LNCAP (cell line): ENCODE data around the gene CTNNBL1.

Source experiments
- TF ChIP-seq, protein P1 (sequence below): fragments of 450-650 bp; IDR thresholded peaks from 2 replicates; pipeline ENCODE4 v1.5.1; 2017; ENCODE audit warnings: mild to moderate bottlenecking

CTNNBL1 gene

DNA sequence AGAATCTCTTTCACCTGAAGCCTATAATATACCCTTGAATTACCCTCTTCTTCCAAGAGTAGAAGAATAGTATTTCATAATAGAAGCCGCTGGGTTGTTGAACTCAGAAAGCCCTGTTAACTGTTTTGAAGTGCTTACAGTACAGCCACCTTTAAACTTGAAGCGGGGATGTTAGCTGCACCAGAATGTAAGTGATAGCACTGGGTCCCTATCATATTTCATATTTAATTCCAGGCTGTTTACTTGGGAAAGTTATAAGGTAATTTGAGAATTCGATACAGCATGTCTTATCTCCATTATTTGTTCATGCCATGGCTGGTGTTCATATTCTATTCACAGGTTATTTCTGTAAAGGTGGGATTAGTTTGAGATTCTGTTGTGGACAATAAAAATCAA, 145.6 kb downstream of the CTNNBL1 start:
- TF ChIP-seq, protein P1, sequence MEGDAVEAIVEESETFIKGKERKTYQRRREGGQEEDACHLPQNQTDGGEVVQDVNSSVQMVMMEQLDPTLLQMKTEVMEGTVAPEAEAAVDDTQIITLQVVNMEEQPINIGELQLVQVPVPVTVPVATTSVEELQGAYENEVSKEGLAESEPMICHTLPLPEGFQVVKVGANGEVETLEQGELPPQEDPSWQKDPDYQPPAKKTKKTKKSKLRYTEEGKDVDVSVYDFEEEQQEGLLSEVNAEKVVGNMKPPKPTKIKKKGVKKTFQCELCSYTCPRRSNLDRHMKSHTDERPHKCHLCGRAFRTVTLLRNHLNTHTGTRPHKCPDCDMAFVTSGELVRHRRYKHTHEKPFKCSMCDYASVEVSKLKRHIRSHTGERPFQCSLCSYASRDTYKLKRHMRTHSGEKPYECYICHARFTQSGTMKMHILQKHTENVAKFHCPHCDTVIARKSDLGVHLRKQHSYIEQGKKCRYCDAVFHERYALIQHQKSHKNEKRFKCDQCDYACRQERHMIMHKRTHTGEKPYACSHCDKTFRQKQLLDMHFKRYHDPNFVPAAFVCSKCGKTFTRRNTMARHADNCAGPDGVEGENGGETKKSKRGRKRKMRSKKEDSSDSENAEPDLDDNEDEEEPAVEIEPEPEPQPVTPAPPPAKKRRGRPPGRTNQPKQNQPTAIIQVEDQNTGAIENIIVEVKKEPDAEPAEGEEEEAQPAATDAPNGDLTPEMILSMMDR = no peak

DNA sequence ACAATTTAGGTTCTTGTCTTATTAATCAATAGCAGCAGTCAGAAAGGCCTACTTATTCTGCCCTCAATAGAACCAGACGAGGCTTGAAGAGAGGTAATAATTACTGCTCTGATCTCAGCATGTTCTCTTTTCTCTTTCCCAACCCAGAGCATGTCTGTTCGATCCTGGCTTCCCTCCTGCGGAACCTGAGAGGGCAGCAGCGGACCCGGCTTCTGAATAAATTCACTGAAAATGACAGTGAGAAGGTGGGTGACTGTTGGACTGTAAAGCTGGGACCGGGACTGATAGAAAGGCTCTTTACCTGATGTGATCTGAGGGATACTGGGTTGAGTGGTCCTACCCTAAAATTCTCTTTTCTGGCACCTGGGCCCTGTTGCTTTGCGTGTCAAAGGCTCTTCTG, 146.1 kb downstream of the CTNNBL1 start:
- TF ChIP-seq, protein P1 = no peak

DNA sequence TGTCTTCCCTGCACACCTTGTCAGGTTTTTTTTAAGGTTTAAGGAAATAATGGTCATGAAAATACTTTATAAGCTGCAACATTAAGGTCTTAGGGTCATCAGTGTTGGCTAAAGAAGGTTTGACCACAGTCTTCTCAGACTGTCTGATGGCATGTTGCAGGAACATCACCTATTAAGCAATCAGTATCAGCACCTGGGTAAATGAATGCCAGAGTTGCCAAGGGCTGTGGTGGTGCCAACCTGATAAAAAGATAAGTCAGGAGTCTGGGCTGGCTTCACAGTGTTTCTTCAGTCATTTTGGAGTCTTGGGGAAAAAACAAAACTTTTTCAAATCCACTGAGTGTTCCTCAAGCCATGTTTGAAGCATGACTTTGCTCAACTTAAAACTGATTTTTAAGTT, 147.6 kb downstream of the CTNNBL1 start:
- TF ChIP-seq, protein P1 = no peak

DNA sequence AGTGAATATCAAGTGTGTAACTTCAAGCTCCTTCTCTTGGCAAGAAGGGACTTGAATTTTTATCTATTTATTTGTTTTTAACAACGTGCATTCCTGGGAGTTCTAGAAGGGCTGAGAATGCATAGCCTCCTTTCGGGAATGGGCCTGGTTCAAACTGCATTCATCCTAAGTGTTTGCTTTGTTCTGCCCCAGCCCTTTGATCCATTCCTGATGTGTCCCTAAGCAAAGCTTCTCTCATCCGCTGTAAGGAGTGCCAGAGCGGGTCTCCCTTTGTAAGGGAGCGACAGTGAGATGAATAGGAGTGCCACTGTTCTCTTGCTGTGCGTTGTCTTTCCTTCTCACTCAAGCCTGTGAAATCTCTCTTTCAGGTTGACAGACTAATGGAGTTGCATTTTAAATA, 148.1 kb downstream of the CTNNBL1 start:
- TF ChIP-seq, protein P1 = no peak

DNA sequence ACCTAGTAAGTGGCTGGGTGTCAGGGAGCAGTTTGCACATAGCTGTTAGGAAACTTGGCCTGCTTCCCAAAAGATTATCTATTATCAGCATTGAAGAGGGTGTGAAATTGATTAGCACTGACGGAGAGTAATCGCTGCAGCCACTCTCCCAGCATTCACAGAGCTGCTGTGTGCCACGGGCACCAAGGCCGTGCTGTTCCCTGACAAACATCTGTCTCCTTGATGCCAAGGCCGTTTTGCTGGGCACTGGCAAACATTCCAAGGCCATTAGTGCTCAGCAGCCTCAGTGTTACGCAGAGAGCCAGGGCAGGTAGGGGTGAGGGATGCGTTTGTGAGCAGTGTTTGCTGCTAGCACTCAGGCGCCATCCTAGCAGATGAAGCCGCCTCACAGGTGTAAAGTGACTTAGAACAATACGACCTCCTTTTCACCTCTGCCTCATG, 151.4 kb downstream of the CTNNBL1 start:
- TF ChIP-seq, protein P1 = no peak

DNA sequence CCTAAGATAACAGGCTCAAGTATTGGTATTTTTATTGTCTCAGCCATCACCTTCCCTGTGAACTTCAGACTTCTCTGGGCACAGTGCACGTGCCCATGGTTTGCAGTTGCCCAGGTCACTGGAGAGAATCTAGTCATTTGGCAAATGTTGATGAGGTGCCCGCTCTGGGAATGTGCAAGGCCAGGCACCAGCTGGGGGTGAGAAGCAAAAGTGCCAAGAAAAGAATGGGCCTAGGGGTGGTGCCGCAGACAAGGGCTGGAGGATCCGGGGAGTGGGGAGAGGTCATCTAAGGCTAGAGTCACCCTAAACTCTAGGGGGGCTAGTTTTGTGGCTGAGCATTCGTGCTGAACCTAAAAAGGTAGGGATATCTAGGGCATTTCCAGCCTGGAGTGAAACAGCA, 152.0 kb downstream of the CTNNBL1 start:
- TF ChIP-seq, protein P1 = no peak

DNA sequence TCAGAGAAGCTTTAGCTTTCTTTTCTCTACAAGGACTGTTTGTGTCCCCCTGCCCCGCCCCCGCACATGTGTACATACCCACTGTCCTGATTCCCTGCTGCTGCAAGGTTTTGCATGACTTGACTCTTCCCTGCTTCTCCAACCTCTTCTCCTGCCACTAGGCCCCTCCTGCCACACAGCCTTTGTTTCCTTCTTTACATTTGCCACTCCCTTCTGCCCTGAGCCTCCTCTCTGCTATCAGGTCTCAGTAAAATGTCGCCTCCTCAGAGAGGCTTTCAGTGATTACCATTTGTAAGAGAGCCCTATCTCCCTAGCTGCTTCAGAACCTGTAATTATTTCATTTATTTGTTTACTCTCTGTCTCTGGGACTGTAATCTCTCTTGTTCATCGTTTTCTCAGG, 152.7 kb downstream of the CTNNBL1 start:
- TF ChIP-seq, protein P1 = no peak

DNA sequence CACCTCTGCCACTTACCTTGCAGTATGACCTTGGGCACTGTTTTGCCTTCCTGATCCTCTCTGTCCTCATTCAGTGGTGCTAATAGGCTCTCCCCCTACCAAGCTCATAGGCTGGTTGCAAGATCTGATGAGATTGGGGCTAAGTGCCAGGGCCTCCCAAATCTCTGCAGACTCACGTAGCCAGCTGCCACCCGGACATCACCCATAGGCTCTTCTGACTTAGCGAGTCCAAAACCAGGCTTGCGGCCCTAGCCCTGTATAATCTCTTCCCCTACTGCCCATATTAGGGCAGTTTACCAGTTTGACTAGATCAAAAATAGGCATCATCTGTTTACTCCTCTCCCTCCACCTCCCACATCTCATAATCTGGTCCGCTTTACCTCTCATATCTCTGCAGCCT, 154.9 kb downstream of the CTNNBL1 start:
- TF ChIP-seq, protein P1 = no peak
